HFFc6 (cell line): ENCODE measurements around the gene HECTD3. TPM values are rescaled to one million over a fixed set of nuclear protein-coding genes. Genes with fewer than 3 reads are reported as not detected.
"Not testable (repeated sequence)": the region's sequence is repeated elsewhere in the genome, so short reads cannot be mapped to it uniquely, and the experiment has no call there.

Experiments
- DNase-seq: peaks from one replicate; pipeline ENCODE4 v3.0.0-alpha.2; 2018
- H3K27ac Mint-ChIP-seq: 2 replicates; pipeline ENCODE4 v1.8.0; 2020; ENCODE audit warnings: mild to moderate bottlenecking, mixed read lengths
- H3K27me3 Mint-ChIP-seq: 2 replicates; pipeline ENCODE4 v1.8.0; 2021; ENCODE audit warnings: mild to moderate bottlenecking, moderate library complexity, mixed read lengths; ENCODE audit not compliant: insufficient read depth
- H3K36me3 Mint-ChIP-seq: 2 replicates; pipeline ENCODE4 v1.8.0; 2021; ENCODE audit warnings: low read depth, mixed read lengths
- H3K4me1 Mint-ChIP-seq: 2 replicates; pipeline ENCODE4 v1.8.0; 2020; ENCODE audit warnings: low read depth, mixed read lengths
- H3K4me3 Mint-ChIP-seq: 2 replicates; pipeline ENCODE4 v1.8.0; 2020; ENCODE audit warnings: mild to moderate bottlenecking, moderate library complexity, mixed read lengths
- H3K9me3 Mint-ChIP-seq: 2 replicates; pipeline ENCODE4 v1.8.0; 2020; ENCODE audit warnings: mild to moderate bottlenecking, mixed read lengths
- CTCF ChIP-seq: fragments of 200-600 bp; sonication (generic); IDR thresholded peaks from 2 replicates; pipeline ENCODE4 v1.5.0; 2021; ENCODE audit warnings: antibody characterized with exemption, mild to moderate bottlenecking
- total RNA-seq, 6 experiments: library from RNA; stranded (reverse); fragmentation: NEBNext Ultra II Directional; extraction: Animal tissue kit (Norgen Biotek cat#: 25700); gene quantifications; 2 replicates in 1 of 6; 3 replicates in 5 of 6; pipeline ENCODE4 v1.2.3, GENCODE V29; 2021

Gene HECTD3
- total RNA-seq, 6 experiments from 2014 or later = 27.8 to 33.3 (median 31.5) TPM

- H3K9me3 Mint-ChIP-seq = no peaks in the 10 kb centered on the region
- DNase-seq = no peak
- no peak overlapping the region for H3K4me3 Mint-ChIP-seq
- no peak overlapping the region for H3K27ac Mint-ChIP-seq
- TF ChIP-seq CTCF = no peak
- H3K4me1 Mint-ChIP-seq = peaks cover 13% of the 10 kb centered on the region
- peaks cover 24% of the 10 kb centered on the region for H3K36me3 Mint-ChIP-seq
- H3K27me3 Mint-ChIP-seq = no peaks in the 10 kb centered on the region; the same call in 1 of the 2 replicates
Observed at GRCh38 chr1:45005761-45006160, 5.4 kb downstream of the HECTD3 start.

GRCh38 chr1:45004281-45004920 is 6.7 kb downstream of the HECTD3 start:
- Mint-ChIP-seq H3K9me3 (no peaks in the 10 kb centered on the region), H3K4me3 (no peak overlapping the region), H3K4me1 (peaks cover 2% of the 10 kb centered on the region; the same call in 1 of the 2 replicates), H3K36me3 (peaks cover 24% of the 10 kb centered on the region), H3K27me3 (no peaks in the 10 kb centered on the region; the same call in 1 of the 2 replicates), H3K27ac (no peak overlapping the region)
- DNase-seq = no peak
- TF ChIP-seq CTCF = no peak

- DNase-seq = no peak
- Mint-ChIP-seq H3K27ac (no peak overlapping the region), H3K27me3 (no peaks in the 10 kb centered on the region; the same call in 1 of the 2 replicates)
Observed at GRCh38 chr1:45003741-45004140, 7.4 kb downstream of the HECTD3 start.

GRCh38 chr1:45002650-45003645 is 8.2 kb downstream of the HECTD3 start:
- no peaks in the 10 kb centered on the region; the same call in 1 of the 2 replicates for H3K27me3 Mint-ChIP-seq

More at GRCh38 chr1:45003741-45004140, 7.4 kb downstream of the HECTD3 start:
- Mint-ChIP-seq H3K9me3 (no peaks in the 10 kb centered on the region), H3K4me3 (no peak overlapping the region), H3K36me3 (peaks cover 19% of the 10 kb centered on the region), H3K4me1 (no peaks in the 10 kb centered on the region)
- TF ChIP-seq CTCF = no peak

GRCh38 chr1:45001576-45001975 is 9.5 kb downstream of the HECTD3 start:
- H3K4me1 Mint-ChIP-seq, DNase-seq, H3K4me3 Mint-ChIP-seq, H3K27me3 Mint-ChIP-seq, H3K27ac Mint-ChIP-seq, H3K9me3 Mint-ChIP-seq: not testable (repeated sequence)
- H3K36me3 Mint-ChIP-seq = peaks cover 11% of the 10 kb centered on the region

More at GRCh38 chr1:45002650-45003645, 8.2 kb downstream of the HECTD3 start:
- H3K36me3 Mint-ChIP-seq = peaks cover 17% of the 10 kb centered on the region
- H3K4me1 Mint-ChIP-seq = no peaks in the 10 kb centered on the region
- no peak overlapping the region for H3K27ac Mint-ChIP-seq
- no peak for TF ChIP-seq CTCF
- no peak overlapping the region for H3K4me3 Mint-ChIP-seq
- DNase-seq = no peak
- H3K9me3 Mint-ChIP-seq = no peaks in the 10 kb centered on the region
